GM12874 (cell line): ENCODE data around the gene EEA1.

Experiments used
- CTCF ChIP-seq: IDR thresholded peaks from 2 replicates; pipeline ENCODE4 v1.5.1; 2011; ENCODE audit warnings: low read depth, mild to moderate bottlenecking, control low read depth, low read length, moderate library complexity; ENCODE audit not compliant: insufficient read depth

The EEA1 gene

GRCh38 chr12:92765871-92766270 is 163.2 kb downstream of the EEA1 start:
- TF ChIP-seq CTCF: no peak

DNA sequence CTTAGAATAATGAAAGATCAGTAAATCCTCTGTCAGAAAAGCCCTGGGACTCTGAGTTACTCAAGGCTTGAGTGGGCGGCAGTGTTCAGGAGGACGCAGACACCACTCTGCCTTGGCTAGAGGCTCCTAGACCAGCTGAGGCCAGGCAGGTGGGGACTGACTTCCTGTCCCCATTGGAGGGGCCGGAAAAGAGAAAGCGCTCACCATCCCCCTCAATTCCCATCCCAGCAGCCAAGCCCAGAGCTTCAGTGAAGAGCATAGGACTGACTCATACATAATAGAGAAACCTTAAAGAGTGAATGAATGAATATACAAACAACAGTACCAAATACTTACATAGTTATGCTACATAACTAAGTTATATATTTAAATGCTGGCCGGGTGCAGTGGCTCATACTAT is 164.3 kb downstream of the EEA1 start:
- TF ChIP-seq CTCF: no peak

DNA sequence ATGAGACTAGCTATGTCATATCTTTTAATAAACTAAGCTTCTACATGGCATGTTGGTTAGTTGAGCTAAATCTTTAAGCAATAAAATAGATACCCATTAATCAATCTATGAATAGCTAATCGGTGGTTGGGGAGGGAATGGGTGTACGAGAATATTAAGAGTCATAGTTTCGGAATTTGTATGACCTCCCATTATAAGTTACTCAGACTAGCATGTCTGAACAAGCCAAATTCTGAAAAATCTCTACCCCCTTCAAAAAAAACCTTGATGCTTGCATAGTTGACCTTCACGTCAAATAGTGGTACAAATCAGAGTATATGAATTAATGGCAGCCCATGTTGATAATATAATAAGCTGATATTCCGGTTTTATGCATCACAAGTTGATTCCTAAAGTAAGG is 166.3 kb downstream of the EEA1 start:
- TF ChIP-seq CTCF: no peak

DNA sequence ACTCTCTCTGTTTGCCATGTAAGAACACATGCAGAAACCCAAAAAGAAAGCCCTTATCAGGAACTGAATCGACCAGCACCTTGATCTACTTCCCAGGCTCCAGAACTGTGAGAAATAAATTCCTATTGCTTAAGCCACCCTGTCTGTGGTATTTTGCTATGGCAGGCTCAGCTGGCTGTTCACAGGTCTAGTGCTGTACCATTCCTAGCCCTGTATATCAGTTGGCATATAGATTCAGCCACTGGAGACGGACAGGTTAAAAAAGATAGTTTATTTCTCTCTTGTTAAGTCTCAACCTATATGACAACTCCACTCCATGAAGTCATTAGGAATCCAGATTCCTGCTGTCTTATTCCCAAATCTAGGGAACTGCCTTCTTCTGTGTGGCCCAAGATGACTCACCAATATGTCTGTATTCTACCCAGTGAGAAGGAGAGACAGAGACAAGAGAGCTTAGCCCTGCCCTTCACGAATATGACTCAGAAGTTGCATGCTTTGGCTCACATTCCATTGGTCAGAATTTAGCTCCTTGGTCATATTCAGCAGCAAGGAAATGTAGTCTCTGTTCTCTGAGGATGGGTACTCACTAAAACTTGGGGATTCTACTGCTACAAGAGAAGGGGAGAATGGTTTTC is 169.3 kb downstream of the EEA1 start:
- no peak for TF ChIP-seq CTCF

GRCh38 chr12:92757597-92758121 is 171.4 kb downstream of the EEA1 start:
- TF ChIP-seq CTCF: no peak

DNA sequence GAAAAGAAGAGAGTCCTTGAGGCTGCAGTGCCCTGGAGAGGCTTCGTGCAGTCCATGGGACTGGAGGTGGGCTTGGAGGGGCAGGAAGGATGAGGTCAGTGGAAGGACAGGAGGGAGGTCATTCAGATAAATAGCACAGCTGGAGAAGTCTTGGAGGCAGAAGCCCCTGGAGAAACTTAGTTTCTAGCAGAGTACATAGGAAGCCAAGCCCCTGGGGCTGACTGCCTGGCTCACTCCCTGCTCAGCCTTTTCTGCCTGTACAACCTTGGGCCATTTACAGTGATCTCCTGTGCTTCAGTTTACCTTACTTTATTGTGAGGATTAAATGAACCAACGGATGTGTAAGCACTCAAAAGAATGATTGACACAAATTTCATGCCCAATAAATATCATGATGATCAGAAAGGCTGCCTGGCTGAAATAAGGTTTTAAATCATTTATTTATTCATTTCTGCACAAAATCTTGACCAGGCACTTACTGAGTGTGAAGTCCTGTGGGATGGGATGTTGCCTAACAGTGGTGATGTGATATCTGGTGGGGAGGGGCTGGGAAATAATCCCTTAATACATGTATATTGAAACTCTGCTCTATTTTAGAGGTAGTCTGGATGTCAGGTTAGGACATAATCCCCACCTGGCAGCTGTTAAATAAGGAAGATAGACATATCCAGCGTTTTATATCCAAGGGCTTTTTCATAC is 172.0 kb downstream of the EEA1 start:
- TF ChIP-seq CTCF: no peak

- TF ChIP-seq CTCF: no peak
Measured at GRCh38 chr12:92753976-92754885, 174.9 kb downstream of the EEA1 start.
